ENCODE data around the gene PCYT1A. TPM values are rescaled to one million over a fixed set of nuclear protein-coding genes. Genes with fewer than 3 reads are reported as not detected.
A peak's percentile ranks its signal among the peaks of the same experiment; 100 is the strongest.
"Not testable (repeated sequence)": the region's sequence is repeated elsewhere in the genome, so short reads cannot be mapped to it uniquely, and the experiment has no call there.

PCYT1A gene
- polyA plus RNA-seq, 1 donor: 54.4 TPM

GRCh38 chr3:196268284-196269163, 19.0 kb downstream of the PCYT1A start:
- H3K27me3 ChIP-seq (ENCODE audit: control insufficient read depth, insufficient read depth, low read length): no peaks in the 10 kb centered on the region
- 100% methylated on average over 2 of the region's 9 CpGs for WGBS (ENCODE audit: insufficient coverage, low lambda C conversion rate)
- no peak for DNase-seq
- peaks cover 47% of the 10 kb centered on the region for H3K36me3 ChIP-seq (ENCODE audit: control insufficient read depth, insufficient read depth, low read length)
- H3K9me3 ChIP-seq (ENCODE audit: control insufficient read depth, low read depth, low read length): peaks cover 7% of the 10 kb centered on the region
- H3K4me1 ChIP-seq (ENCODE audit: control insufficient read depth, insufficient read depth, low read length): no peaks in the 10 kb centered on the region
- H3K4me3 ChIP-seq (ENCODE audit: low read length): no peak overlapping the region
- no peak overlapping the region for H3K27ac ChIP-seq (ENCODE audit: low read length)

- H3K36me3 ChIP-seq (ENCODE audit: control insufficient read depth, insufficient read depth, low read length): peaks cover 24% of the 10 kb centered on the region
- WGBS (ENCODE audit: insufficient coverage, low lambda C conversion rate): 80% methylated on average over 1 of the region's 7 CpGs
Measured at GRCh38 chr3:196263819-196264218, 23.7 kb downstream of the PCYT1A start.

GRCh38 chr3:196260784-196261183, 26.7 kb downstream of the PCYT1A start:
- Histone ChIP-seq H3K4me3 (ENCODE audit: low read length) (no peak overlapping the region), H3K27me3 (ENCODE audit: control insufficient read depth, insufficient read depth, low read length) (no peaks in the 10 kb centered on the region), H3K36me3 (ENCODE audit: control insufficient read depth, insufficient read depth, low read length) (peaks cover 17% of the 10 kb centered on the region), H3K9me3 (ENCODE audit: control insufficient read depth, low read depth, low read length) (no peaks in the 10 kb centered on the region), H3K27ac (ENCODE audit: low read length) (no peak overlapping the region), H3K4me1 (ENCODE audit: control insufficient read depth, insufficient read depth, low read length) (no peaks in the 10 kb centered on the region)
- DNase-seq: no peak
- 92% methylated on average over 2 of the region's 4 CpGs for WGBS (ENCODE audit: insufficient coverage, low lambda C conversion rate)

More at GRCh38 chr3:196263819-196264218, 23.7 kb downstream of the PCYT1A start:
- DNase-seq: no peak
- no peaks in the 10 kb centered on the region for H3K27me3 ChIP-seq (ENCODE audit: control insufficient read depth, insufficient read depth, low read length)
- no peak overlapping the region for H3K4me3 ChIP-seq (ENCODE audit: low read length)
- no peak overlapping the region for H3K27ac ChIP-seq (ENCODE audit: low read length)
- no peaks in the 10 kb centered on the region for H3K9me3 ChIP-seq (ENCODE audit: control insufficient read depth, low read depth, low read length)
- H3K4me1 ChIP-seq (ENCODE audit: control insufficient read depth, insufficient read depth, low read length): no peaks in the 10 kb centered on the region

GRCh38 chr3:196255776-196256175, 31.8 kb downstream of the PCYT1A start:
- no CpG with 5 or more reads among the region's 1 CpG for WGBS (ENCODE audit: insufficient coverage, low lambda C conversion rate)
- H3K9me3 ChIP-seq (ENCODE audit: control insufficient read depth, low read depth, low read length): no peaks in the 10 kb centered on the region
- H3K27me3 ChIP-seq (ENCODE audit: control insufficient read depth, insufficient read depth, low read length): no peaks in the 10 kb centered on the region
- H3K36me3 ChIP-seq (ENCODE audit: control insufficient read depth, insufficient read depth, low read length): peaks cover 11% of the 10 kb centered on the region
- peak in 1 of 2 donors; percentile 23 for DNase-seq
- no peak overlapping the region for H3K27ac ChIP-seq (ENCODE audit: low read length)
- H3K4me3 ChIP-seq (ENCODE audit: low read length): no peak overlapping the region
- H3K4me1 ChIP-seq (ENCODE audit: control insufficient read depth, insufficient read depth, low read length): peaks cover 6% of the 10 kb centered on the region

- H3K27me3 ChIP-seq (ENCODE audit: control insufficient read depth, insufficient read depth, low read length): no peaks in the 10 kb centered on the region
- no peak for DNase-seq
- 100% methylated on average over 1 of the region's 5 CpGs for WGBS (ENCODE audit: insufficient coverage, low lambda C conversion rate)
- no peak overlapping the region for H3K4me3 ChIP-seq (ENCODE audit: low read length)
- peaks cover 11% of the 10 kb centered on the region for H3K36me3 ChIP-seq (ENCODE audit: control insufficient read depth, insufficient read depth, low read length)
- no peaks in the 10 kb centered on the region for H3K9me3 ChIP-seq (ENCODE audit: control insufficient read depth, low read depth, low read length)
- H3K4me1 ChIP-seq (ENCODE audit: control insufficient read depth, insufficient read depth, low read length): peaks cover 6% of the 10 kb centered on the region
- H3K27ac ChIP-seq (ENCODE audit: low read length): no peak overlapping the region
Measured at GRCh38 chr3:196254376-196255283, 32.9 kb downstream of the PCYT1A start.

GRCh38 chr3:196251918-196252317, 35.6 kb downstream of the PCYT1A start:
- peaks cover 22% of the 10 kb centered on the region for H3K36me3 ChIP-seq (ENCODE audit: control insufficient read depth, insufficient read depth, low read length)
- peaks cover 6% of the 10 kb centered on the region for H3K4me1 ChIP-seq (ENCODE audit: control insufficient read depth, insufficient read depth, low read length)
- H3K4me3 ChIP-seq (ENCODE audit: low read length): no peak overlapping the region
- no peak overlapping the region for H3K27ac ChIP-seq (ENCODE audit: low read length)
- no peaks in the 10 kb centered on the region for H3K9me3 ChIP-seq (ENCODE audit: control insufficient read depth, low read depth, low read length)
- no peak for DNase-seq
- 100% methylated on average over 1 of the region's 16 CpGs for WGBS (ENCODE audit: insufficient coverage, low lambda C conversion rate)
- H3K27me3 ChIP-seq (ENCODE audit: control insufficient read depth, insufficient read depth, low read length): no peaks in the 10 kb centered on the region

- H3K27me3 ChIP-seq (ENCODE audit: control insufficient read depth, insufficient read depth, low read length): no peaks in the 10 kb centered on the region
- peaks cover 10% of the 10 kb centered on the region for H3K9me3 ChIP-seq (ENCODE audit: control insufficient read depth, low read depth, low read length)
- H3K4me1 ChIP-seq (ENCODE audit: control insufficient read depth, insufficient read depth, low read length): no peaks in the 10 kb centered on the region
- DNase-seq: no peak
- WGBS (ENCODE audit: insufficient coverage, low lambda C conversion rate): 60% methylated on average over 1 of the region's 13 CpGs
- no peak overlapping the region for H3K4me3 ChIP-seq (ENCODE audit: low read length)
- H3K36me3 ChIP-seq (ENCODE audit: control insufficient read depth, insufficient read depth, low read length): peaks cover 39% of the 10 kb centered on the region
- no peak overlapping the region for H3K27ac ChIP-seq (ENCODE audit: low read length)
Measured at GRCh38 chr3:196246612-196247308, 40.8 kb downstream of the PCYT1A start.

- peaks cover 59% of the 10 kb centered on the region for H3K36me3 ChIP-seq (ENCODE audit: control insufficient read depth, insufficient read depth, low read length)
- H3K27ac ChIP-seq (ENCODE audit: low read length); H3K27me3 ChIP-seq (ENCODE audit: control insufficient read depth, insufficient read depth, low read length); H3K4me3 ChIP-seq (ENCODE audit: low read length); DNase-seq; H3K9me3 ChIP-seq (ENCODE audit: control insufficient read depth, low read depth, low read length); H3K4me1 ChIP-seq (ENCODE audit: control insufficient read depth, insufficient read depth, low read length): not testable (repeated sequence)
- no CpG with 5 or more reads among the region's 34 CpGs for WGBS (ENCODE audit: insufficient coverage, low lambda C conversion rate)
Measured at GRCh38 chr3:196244166-196244565, 43.4 kb downstream of the PCYT1A start.

GRCh38 chr3:196241704-196242103, 45.8 kb downstream of the PCYT1A start:
- no CpG with 5 or more reads among the region's 8 CpGs for WGBS (ENCODE audit: insufficient coverage, low lambda C conversion rate)

GRCh38 chr3:196240424-196240823, 47.1 kb downstream of the PCYT1A start:
- Histone ChIP-seq H3K4me3 (ENCODE audit: low read length) (no peak overlapping the region), H3K36me3 (ENCODE audit: control insufficient read depth, insufficient read depth, low read length) (peaks cover 57% of the 10 kb centered on the region), H3K4me1 (ENCODE audit: control insufficient read depth, insufficient read depth, low read length) (no peaks in the 10 kb centered on the region), H3K27me3 (ENCODE audit: control insufficient read depth, insufficient read depth, low read length) (no peaks in the 10 kb centered on the region), H3K27ac (ENCODE audit: low read length) (no peak overlapping the region), H3K9me3 (ENCODE audit: control insufficient read depth, low read depth, low read length) (peaks cover 10% of the 10 kb centered on the region)
- WGBS (ENCODE audit: insufficient coverage, low lambda C conversion rate): 90% methylated on average over 2 of the region's 4 CpGs
- DNase-seq: no peak

More at GRCh38 chr3:196241704-196242103, 45.8 kb downstream of the PCYT1A start:
- Histone ChIP-seq H3K4me3 (ENCODE audit: low read length) (no peak overlapping the region), H3K27ac (ENCODE audit: low read length) (no peak overlapping the region), H3K4me1 (ENCODE audit: control insufficient read depth, insufficient read depth, low read length) (no peaks in the 10 kb centered on the region), H3K9me3 (ENCODE audit: control insufficient read depth, low read depth, low read length) (peaks cover 10% of the 10 kb centered on the region), H3K36me3 (ENCODE audit: control insufficient read depth, insufficient read depth, low read length) (peaks cover 62% of the 10 kb centered on the region), H3K27me3 (ENCODE audit: control insufficient read depth, insufficient read depth, low read length) (no peaks in the 10 kb centered on the region)
- DNase-seq: no peak

Data from large intestine (tissue), 3 donors.